ENCODE measurements around the gene SCN4A.
"Not testable (repeated sequence)": the region's sequence is repeated elsewhere in the genome, so short reads cannot be mapped to it uniquely, and the experiment has no call there.

DNA sequence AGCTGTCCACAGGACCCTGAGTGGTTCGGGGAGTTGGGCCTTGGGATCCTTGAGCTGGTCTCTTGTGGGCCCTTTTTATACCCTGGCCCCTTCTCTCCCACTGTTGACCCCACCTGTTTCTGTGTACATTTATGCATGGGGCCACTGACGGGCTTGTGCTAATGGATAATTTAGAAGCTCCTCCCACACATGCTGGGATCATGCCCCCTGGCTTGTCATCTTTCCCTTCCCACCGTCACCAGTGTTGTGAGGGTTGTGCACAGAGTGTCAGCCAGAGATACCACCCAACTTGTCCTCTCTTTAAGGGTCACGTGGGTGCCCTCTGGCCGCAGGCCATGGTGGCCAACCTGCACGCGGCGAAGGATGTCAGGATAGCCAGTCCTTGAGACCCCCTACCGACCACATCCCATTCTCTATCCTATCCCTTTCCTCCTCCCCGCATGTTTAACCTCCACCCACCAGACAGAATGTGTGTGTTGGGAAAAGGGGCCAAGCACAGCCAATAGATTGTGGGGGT, 53.9 kb downstream of the SCN4A start, which contains the start of gene GH1:
- TF ChIP-seq, protein P1, sequence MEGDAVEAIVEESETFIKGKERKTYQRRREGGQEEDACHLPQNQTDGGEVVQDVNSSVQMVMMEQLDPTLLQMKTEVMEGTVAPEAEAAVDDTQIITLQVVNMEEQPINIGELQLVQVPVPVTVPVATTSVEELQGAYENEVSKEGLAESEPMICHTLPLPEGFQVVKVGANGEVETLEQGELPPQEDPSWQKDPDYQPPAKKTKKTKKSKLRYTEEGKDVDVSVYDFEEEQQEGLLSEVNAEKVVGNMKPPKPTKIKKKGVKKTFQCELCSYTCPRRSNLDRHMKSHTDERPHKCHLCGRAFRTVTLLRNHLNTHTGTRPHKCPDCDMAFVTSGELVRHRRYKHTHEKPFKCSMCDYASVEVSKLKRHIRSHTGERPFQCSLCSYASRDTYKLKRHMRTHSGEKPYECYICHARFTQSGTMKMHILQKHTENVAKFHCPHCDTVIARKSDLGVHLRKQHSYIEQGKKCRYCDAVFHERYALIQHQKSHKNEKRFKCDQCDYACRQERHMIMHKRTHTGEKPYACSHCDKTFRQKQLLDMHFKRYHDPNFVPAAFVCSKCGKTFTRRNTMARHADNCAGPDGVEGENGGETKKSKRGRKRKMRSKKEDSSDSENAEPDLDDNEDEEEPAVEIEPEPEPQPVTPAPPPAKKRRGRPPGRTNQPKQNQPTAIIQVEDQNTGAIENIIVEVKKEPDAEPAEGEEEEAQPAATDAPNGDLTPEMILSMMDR (conservative IDR thresholded peaks at IDR 0.05; ENCODE audit: low read depth, low read length), result not testable (repeated sequence)
- not testable (repeated sequence) for TF ChIP-seq EZH2 (IDR thresholded peaks at IDR 0.05; ENCODE audit: low read length, unreplicated experiment); EZH2phosphoT487 (IDR thresholded peaks at IDR 0.05; ENCODE audit: borderline replicate concordance, low read length)

Measured in PC-3 (cell line).